Upper lobe of left lung (tissue), 4 donors: ENCODE results near the gene GLP1R.

Experiments
- CTCF ChIP-seq, 6 experiments: fragments of 450-650 bp in 4 of 6; fragments of 200-600 bp in 2 of 6; sonication (generic) in 2 of 6; IDR thresholded peaks; one replicate each; pipeline ENCODE4 v1.5.1; 2016 to 2019; ENCODE audit warnings: antibody characterized with exemption in 6 of 6
- EP300 ChIP-seq, 4 donors: sonication (generic); formaldehyde crosslinking; IDR thresholded peaks; one replicate each; pipeline ENCODE4 v1.5.1; 2017; ENCODE audit warnings: antibody characterized with exemption in 4 of 4, control low read depth in 2 of 4
- POLR2A ChIP-seq, 4 donors: fragments of 450-650 bp; IDR thresholded peaks; one replicate each; pipeline ENCODE4 v1.5.1; 2016 to 2017; ENCODE audit warnings: antibody characterized with exemption in 4 of 4, mild to moderate bottlenecking in 2 of 4
- POLR2AphosphoS5 ChIP-seq, 2 donors: sonication (generic); formaldehyde crosslinking; IDR thresholded peaks; one replicate each; pipeline ENCODE4 v1.5.1; 2017; ENCODE audit warnings: antibody characterized with exemption in 2 of 2

- no peak for TF ChIP-seq CTCF (IDR thresholded peaks at IDR 0.05)
- TF ChIP-seq POLR2A (IDR thresholded peaks at IDR 0.05) = no peak
- no peak for TF ChIP-seq EP300 (IDR thresholded peaks at IDR 0.05)
- TF ChIP-seq POLR2AphosphoS5 (IDR thresholded peaks at IDR 0.05) = no peak
These were observed 4.8 kb upstream of the GLP1R start for GRCh38 chr6:39043776-39044175.
